NCI-H2107 treated with DMSO at 0.1 percent for 48 hours (cell line): ENCODE measurements around the gene MYO6.

Experiments
- DNase-seq: peaks from one replicate; lab custom pipeline; 2025; ENCODE audit not compliant: unreplicated experiment; lab: John Stamatoyannopoulos, UW

The MYO6 gene

GRCh38 chr6:75762063-75762462, 13.0 kb downstream of the MYO6 start:
- DNase-seq: no peak

GRCh38 chr6:75766387-75766786, 17.3 kb downstream of the MYO6 start:
- no peak for DNase-seq

GRCh38 chr6:75770844-75771243, 21.8 kb downstream of the MYO6 start:
- no peak for DNase-seq

GRCh38 chr6:75775219-75775618, 26.2 kb downstream of the MYO6 start:
- peak; percentile 65 for DNase-seq

- no peak for DNase-seq
Measured at GRCh38 chr6:75776461-75776860, 27.4 kb downstream of the MYO6 start.

GRCh38 chr6:75778757-75779156, 29.7 kb downstream of the MYO6 start:
- DNase-seq: no peak

- DNase-seq: no peak
Measured at GRCh38 chr6:75786152-75786551, 37.1 kb downstream of the MYO6 start.

GRCh38 chr6:75788894-75789293, 39.9 kb downstream of the MYO6 start:
- no peak for DNase-seq

- no peak for DNase-seq
Measured at GRCh38 chr6:75791881-75792280, 42.8 kb downstream of the MYO6 start.

- no peak for DNase-seq
Measured at GRCh38 chr6:75794351-75794846, 45.4 kb downstream of the MYO6 start.

GRCh38 chr6:75794954-75795739, 46.1 kb downstream of the MYO6 start:
- no peak for DNase-seq

GRCh38 chr6:75796723-75797122, 47.7 kb downstream of the MYO6 start:
- DNase-seq: no peak

GRCh38 chr6:75800133-75800532, 51.1 kb downstream of the MYO6 start:
- DNase-seq: peak; percentile 82

GRCh38 chr6:75800708-75801505, 51.9 kb downstream of the MYO6 start:
- DNase-seq: no peak

- DNase-seq: no peak
Measured at GRCh38 chr6:75802366-75802765, 53.3 kb downstream of the MYO6 start.

GRCh38 chr6:75808507-75808906, 59.5 kb downstream of the MYO6 start:
- no peak for DNase-seq

GRCh38 chr6:75812560-75812959, 63.5 kb downstream of the MYO6 start:
- DNase-seq: no peak

GRCh38 chr6:75813476-75814250, 64.6 kb downstream of the MYO6 start:
- no peak for DNase-seq

GRCh38 chr6:75815756-75816155, 66.7 kb downstream of the MYO6 start:
- no peak for DNase-seq

GRCh38 chr6:75818098-75818855, 69.2 kb downstream of the MYO6 start:
- DNase-seq: no peak
